Measurements from ENCODE around the gene POLR2E. TPM values are rescaled to one million over a fixed set of nuclear protein-coding genes. Genes with fewer than 3 reads are reported as not detected.
A peak's percentile ranks its signal among the peaks of the same experiment; 100 is the strongest.

The POLR2E gene
- polyA plus RNA-seq, 3 donors = 183 to 222 (median 195) TPM

DNA sequence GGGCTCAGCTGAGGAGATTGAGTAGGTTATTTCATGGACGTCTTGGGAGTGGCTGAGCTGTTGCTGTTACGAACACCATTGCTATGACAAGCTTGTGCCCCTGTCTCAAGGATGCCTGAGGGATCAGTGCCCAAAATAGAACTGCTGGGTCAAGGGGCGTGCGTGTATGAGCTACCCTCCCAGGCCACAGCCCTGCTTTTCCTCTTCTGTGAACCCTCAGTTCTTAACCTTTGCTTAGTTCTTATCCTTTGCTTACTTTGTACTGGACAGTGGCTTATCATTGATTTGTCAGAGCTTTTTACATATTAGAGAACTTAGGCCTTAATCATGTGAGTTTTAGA lies 19.2 kb downstream of the POLR2E start:
- Histone ChIP-seq H4K20me1 (ENCODE audit: insufficient read depth, low read length) (peaks cover 96% of the 10 kb centered on the region), H3K36me3 (replicated peaks in 1 of 2; ENCODE audit: control insufficient read depth in 1 of 2, insufficient read depth in 2 of 2, low read length in 2 of 2) (peaks cover 76 to 77% of the 10 kb centered on the region in 2 donors), H3K27me3 (ENCODE audit: control insufficient read depth in 2 of 2, insufficient read depth in 2 of 2, low read length in 2 of 2) (no peaks in the 10 kb centered on the region), H3K4me3 (replicated peaks in 1 of 3; ENCODE audit: low read depth in 2 of 3, low read length in 3 of 3) (no peak overlapping the region), H3K27ac (ENCODE audit: low read depth in 1 of 2, low read length in 2 of 2) (peak overlapping the region in 1 of 2 donors; percentile 83), H3K9me3 (replicated peaks in 1 of 2; ENCODE audit: control insufficient read depth in 1 of 2, insufficient read depth in 1 of 2, low read length in 2 of 2) (no peaks in the 10 kb centered on the region), H3K79me2 (ENCODE audit: insufficient read depth, low read length) (peaks cover 94% of the 10 kb centered on the region), H2AFZ (ENCODE audit: insufficient read depth, low read depth, low read length, poor library complexity, severe bottlenecking) (no peak overlapping the region), H3K4me2 (replicated peaks; ENCODE audit: extremely low read depth, low read length, poor library complexity, severe bottlenecking) (peak overlapping the region; percentile 73), H3K9ac (ENCODE audit: insufficient read depth, low read length, poor library complexity, severe bottlenecking) (no peak overlapping the region), H3K4me1 (ENCODE audit: control insufficient read depth in 1 of 2, insufficient read depth in 2 of 2, low read length in 2 of 2) (peaks cover 61 to 78% of the 10 kb centered on the region in 2 donors)
- intact Hi-C loops (cut with micrococcal nuclease) = loop anchor here in 1 of 2 donors (5.0 kb wide), 1 partner anchor 34 kb away; the partner anchor contains the start of gene ABCA7
- Mint-ChIP-seq H3K9me3 (no peaks in the 10 kb centered on the region), H3K27ac (peak overlapping the region; percentile 6 to 87 (median 74)), H3K36me3 (peaks cover 52 to 87% of the 10 kb centered on the region in 2 donors), H3K4me1 (peaks cover 56% of the 10 kb centered on the region), H3K4me3 (no peak overlapping the region), H3K27me3 (ENCODE audit: low read depth in 3 of 3) (peaks cover 0 to 1% (median 0%) of the 10 kb centered on the region in 3 donors)
- TF ChIP-seq, protein P1, sequence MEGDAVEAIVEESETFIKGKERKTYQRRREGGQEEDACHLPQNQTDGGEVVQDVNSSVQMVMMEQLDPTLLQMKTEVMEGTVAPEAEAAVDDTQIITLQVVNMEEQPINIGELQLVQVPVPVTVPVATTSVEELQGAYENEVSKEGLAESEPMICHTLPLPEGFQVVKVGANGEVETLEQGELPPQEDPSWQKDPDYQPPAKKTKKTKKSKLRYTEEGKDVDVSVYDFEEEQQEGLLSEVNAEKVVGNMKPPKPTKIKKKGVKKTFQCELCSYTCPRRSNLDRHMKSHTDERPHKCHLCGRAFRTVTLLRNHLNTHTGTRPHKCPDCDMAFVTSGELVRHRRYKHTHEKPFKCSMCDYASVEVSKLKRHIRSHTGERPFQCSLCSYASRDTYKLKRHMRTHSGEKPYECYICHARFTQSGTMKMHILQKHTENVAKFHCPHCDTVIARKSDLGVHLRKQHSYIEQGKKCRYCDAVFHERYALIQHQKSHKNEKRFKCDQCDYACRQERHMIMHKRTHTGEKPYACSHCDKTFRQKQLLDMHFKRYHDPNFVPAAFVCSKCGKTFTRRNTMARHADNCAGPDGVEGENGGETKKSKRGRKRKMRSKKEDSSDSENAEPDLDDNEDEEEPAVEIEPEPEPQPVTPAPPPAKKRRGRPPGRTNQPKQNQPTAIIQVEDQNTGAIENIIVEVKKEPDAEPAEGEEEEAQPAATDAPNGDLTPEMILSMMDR (IDR thresholded peaks at IDR 0.05) = no peak
- 91% methylated on average over 2 of the region's 4 CpGs for WGBS (ENCODE audit: insufficient coverage)
- no peak for DNase-seq

DNA sequence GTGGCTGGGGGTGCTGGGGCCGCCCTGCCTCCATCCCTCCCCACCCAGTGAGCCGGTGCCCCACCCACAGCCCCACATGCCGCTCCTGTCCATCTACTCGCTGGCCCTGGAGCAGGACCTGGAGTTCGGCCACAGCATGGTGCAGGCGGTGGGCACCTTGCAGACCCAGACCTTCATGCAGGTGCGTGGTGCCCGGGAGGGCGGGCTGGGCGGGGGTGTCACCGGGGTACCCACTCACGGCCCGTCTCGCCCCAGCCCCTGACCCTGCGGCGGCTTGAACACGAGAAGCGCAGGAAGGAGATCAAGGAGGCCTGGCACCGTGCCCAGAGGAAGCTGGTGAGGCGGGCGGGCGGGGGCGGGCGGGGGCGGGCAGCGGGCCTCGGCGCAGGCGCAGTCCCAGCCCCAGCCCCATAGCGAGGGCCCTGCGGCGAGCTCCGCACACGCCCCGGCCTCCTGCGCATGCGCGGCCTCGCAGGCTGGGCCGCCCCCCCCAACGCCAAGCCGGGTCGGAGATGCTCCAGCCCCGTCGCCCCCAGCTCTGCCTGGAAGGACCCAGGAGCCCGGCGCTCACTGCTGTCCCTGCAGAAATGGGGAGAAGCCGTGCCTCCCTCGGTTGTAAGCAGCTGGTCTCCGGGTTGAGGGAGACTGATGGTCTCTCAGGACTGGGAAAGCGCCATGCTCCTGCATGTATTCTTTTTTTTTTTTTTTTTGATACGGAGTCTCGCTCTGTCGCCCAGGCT lies 20.5 kb downstream of the POLR2E start:
- H3K36me3 ChIP-seq (replicated peaks in 1 of 2; ENCODE audit: control insufficient read depth in 1 of 2, insufficient read depth in 2 of 2, low read length in 2 of 2) = peaks cover 68 to 75% of the 10 kb centered on the region in 2 donors
- H3K27me3 ChIP-seq (ENCODE audit: control insufficient read depth in 2 of 2, insufficient read depth in 2 of 2, low read length in 2 of 2) = no peaks in the 10 kb centered on the region
- H3K36me3 Mint-ChIP-seq = peaks cover 43 to 84% of the 10 kb centered on the region in 2 donors
- peak; percentile 87 to 92 (median 88) for DNase-seq
- no peaks in the 10 kb centered on the region for H3K9me3 Mint-ChIP-seq
- H3K79me2 ChIP-seq (ENCODE audit: insufficient read depth, low read length) = peaks cover 94% of the 10 kb centered on the region
- H3K4me3 Mint-ChIP-seq = peak overlapping the region in 1 of 2 donors; percentile 39
- H3K4me1 ChIP-seq (ENCODE audit: control insufficient read depth in 1 of 2, insufficient read depth in 2 of 2, low read length in 2 of 2) = peaks cover 66 to 80% of the 10 kb centered on the region in 2 donors
- peaks cover 57% of the 10 kb centered on the region for H3K4me1 Mint-ChIP-seq
- 8% methylated on average over 42 of the region's 54 CpGs for WGBS (ENCODE audit: insufficient coverage)
- H3K9ac ChIP-seq (ENCODE audit: insufficient read depth, low read length, poor library complexity, severe bottlenecking) = peak overlapping the region; percentile 8
- intact Hi-C loops (cut with micrococcal nuclease) = loop anchor here (5.0 kb wide), 2 partner anchors 32 to 37 kb away; partner anchors contain the start of gene ABCA7 (in 1 of the 2)
- H3K4me2 ChIP-seq (replicated peaks; ENCODE audit: extremely low read depth, low read length, poor library complexity, severe bottlenecking) = peak overlapping the region; percentile 73
- H3K27ac ChIP-seq (ENCODE audit: low read depth in 1 of 2, low read length in 2 of 2) = peak overlapping the region; percentile 33 to 36
- H3K9me3 ChIP-seq (replicated peaks in 1 of 2; ENCODE audit: control insufficient read depth in 1 of 2, insufficient read depth in 1 of 2, low read length in 2 of 2) = no peaks in the 10 kb centered on the region
- H3K4me3 ChIP-seq (replicated peaks in 1 of 3; ENCODE audit: low read depth in 2 of 3, low read length in 3 of 3) = peak overlapping the region in 2 of 3 experiments; percentile 20 to 63
- H3K27ac Mint-ChIP-seq = peak overlapping the region in 6 of 7 donors; percentile 6 to 87 (median 60)
- TF ChIP-seq, protein P1 (IDR thresholded peaks at IDR 0.05) = no peak
- peaks cover 95% of the 10 kb centered on the region for H4K20me1 ChIP-seq (ENCODE audit: insufficient read depth, low read length)
- no peak overlapping the region for H2AFZ ChIP-seq (ENCODE audit: insufficient read depth, low read depth, low read length, poor library complexity, severe bottlenecking)
- peaks cover 0 to 1% (median 0%) of the 10 kb centered on the region in 3 donors for H3K27me3 Mint-ChIP-seq (ENCODE audit: low read depth in 3 of 3)
